Muscle layer of colon (tissue), 2 donors: ENCODE measurements around the gene RBFOX2.

Experiments used
- H3K27ac ChIP-seq: one replicate; pipeline ENCODE4 v1.7.0; 2013; ENCODE audit warnings: low read depth, mild to moderate bottlenecking, low read length, moderate library complexity
- H3K27me3 ChIP-seq, 2 donors: one replicate each; pipeline ENCODE4 v1.7.0; 2013; ENCODE audit warnings: low read length in 2 of 2, mild to moderate bottlenecking in 2 of 2; ENCODE audit not compliant: insufficient read depth in 2 of 2, control insufficient read depth in 1 of 2
- H3K36me3 ChIP-seq: one replicate; pipeline ENCODE4 v1.7.0; 2013; ENCODE audit warnings: mild to moderate bottlenecking, low read length; ENCODE audit not compliant: insufficient read depth
- H3K4me1 ChIP-seq: one replicate; pipeline ENCODE4 v1.7.0; 2013; ENCODE audit warnings: mild to moderate bottlenecking, low read length; ENCODE audit not compliant: insufficient read depth
- H3K4me3 ChIP-seq, 2 donors: one replicate each; pipeline ENCODE4 v1.7.0; 2013; ENCODE audit warnings: low read length in 2 of 2, low read depth in 1 of 2, mild to moderate bottlenecking in 1 of 2, moderate library complexity in 1 of 2
- H3K9ac ChIP-seq: one replicate; pipeline ENCODE4 v1.7.0; 2013; ENCODE audit warnings: low read length
- H3K9me3 ChIP-seq: one replicate; pipeline ENCODE4 v1.7.0; 2013; ENCODE audit warnings: mild to moderate bottlenecking, low read length
- donor health status: abdominal sarcoma.
- donor health status: Adenocarcinoma of cecum.

Gene RBFOX2

DNA sequence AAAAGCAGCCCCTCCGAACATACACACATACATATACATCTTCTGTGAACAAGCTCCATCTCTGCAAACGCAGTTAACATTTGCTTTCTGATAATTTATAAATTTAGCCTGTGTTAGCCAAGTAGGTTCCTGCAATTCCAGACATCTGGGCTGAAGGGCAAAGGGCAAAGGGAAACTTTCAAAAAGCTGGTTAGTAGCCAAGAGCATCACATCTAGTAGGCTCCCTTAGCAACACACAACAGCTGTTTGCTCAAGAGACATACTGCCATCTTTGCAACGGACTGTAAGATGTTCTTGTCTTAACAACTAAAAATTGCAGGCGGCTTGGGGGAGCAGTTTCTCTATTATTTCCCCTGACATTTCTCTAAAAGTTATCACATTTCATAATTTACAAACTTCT lies 134.9 kb downstream of the RBFOX2 start:
- Histone ChIP-seq H3K9ac (peak overlapping the region; percentile 45), H3K27ac (peak overlapping the region; percentile 20), H3K27me3 (no peaks in the 10 kb centered on the region), H3K4me1 (peaks cover 37% of the 10 kb centered on the region), H3K36me3 (no peaks in the 10 kb centered on the region), H3K9me3 (no peaks in the 10 kb centered on the region), H3K4me3 (peak overlapping the region; percentile 37 to 64)

DNA sequence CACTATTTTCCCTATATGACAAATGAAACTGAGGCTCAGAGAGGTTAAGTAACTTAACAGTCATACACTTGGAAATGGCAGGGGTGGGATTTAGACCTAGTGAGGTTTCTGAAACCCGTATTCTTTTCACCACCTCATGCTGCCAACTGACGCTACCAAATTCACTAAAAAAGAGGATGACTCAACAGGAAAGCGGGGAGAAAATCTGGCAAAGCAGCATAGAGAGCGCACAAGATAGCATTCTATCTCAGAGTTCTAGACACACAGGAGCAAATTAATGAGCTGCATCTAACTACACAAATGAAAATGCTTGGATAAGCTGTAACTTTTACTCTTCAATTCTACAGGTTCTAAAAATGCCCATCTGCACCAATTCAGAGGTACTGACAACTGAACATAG lies 136.4 kb downstream of the RBFOX2 start:
- Histone ChIP-seq H3K27ac (peak overlapping the region; percentile 20), H3K4me3 (peak overlapping the region in 1 of 2 donors; percentile 64), H3K9ac (peak overlapping the region; percentile 45)

GRCh38 chr22:35891442-35891841 lies 137.2 kb downstream of the RBFOX2 start:
- H3K27ac ChIP-seq: peak overlapping the region; percentile 7
- H3K4me3 ChIP-seq: no peak overlapping the region
- peaks cover 58% of the 10 kb centered on the region for H3K4me1 ChIP-seq

More for the DNA sequence above, 136.4 kb downstream of the RBFOX2 start:
- Histone ChIP-seq H3K36me3 (no peaks in the 10 kb centered on the region), H3K27me3 (no peaks in the 10 kb centered on the region), H3K9me3 (no peaks in the 10 kb centered on the region), H3K4me1 (peaks cover 52% of the 10 kb centered on the region)

GRCh38 chr22:35889071-35889470 lies 139.6 kb downstream of the RBFOX2 start:
- Histone ChIP-seq H3K27me3 (no peaks in the 10 kb centered on the region), H3K4me1 (peaks cover 52% of the 10 kb centered on the region), H3K36me3 (no peaks in the 10 kb centered on the region), H3K27ac (no peak overlapping the region), H3K4me3 (no peak overlapping the region), H3K9me3 (no peaks in the 10 kb centered on the region), H3K9ac (no peak overlapping the region)

More at GRCh38 chr22:35891442-35891841, 137.2 kb downstream of the RBFOX2 start:
- Histone ChIP-seq H3K36me3 (no peaks in the 10 kb centered on the region), H3K9me3 (no peaks in the 10 kb centered on the region), H3K27me3 (no peaks in the 10 kb centered on the region), H3K9ac (no peak overlapping the region)

DNA sequence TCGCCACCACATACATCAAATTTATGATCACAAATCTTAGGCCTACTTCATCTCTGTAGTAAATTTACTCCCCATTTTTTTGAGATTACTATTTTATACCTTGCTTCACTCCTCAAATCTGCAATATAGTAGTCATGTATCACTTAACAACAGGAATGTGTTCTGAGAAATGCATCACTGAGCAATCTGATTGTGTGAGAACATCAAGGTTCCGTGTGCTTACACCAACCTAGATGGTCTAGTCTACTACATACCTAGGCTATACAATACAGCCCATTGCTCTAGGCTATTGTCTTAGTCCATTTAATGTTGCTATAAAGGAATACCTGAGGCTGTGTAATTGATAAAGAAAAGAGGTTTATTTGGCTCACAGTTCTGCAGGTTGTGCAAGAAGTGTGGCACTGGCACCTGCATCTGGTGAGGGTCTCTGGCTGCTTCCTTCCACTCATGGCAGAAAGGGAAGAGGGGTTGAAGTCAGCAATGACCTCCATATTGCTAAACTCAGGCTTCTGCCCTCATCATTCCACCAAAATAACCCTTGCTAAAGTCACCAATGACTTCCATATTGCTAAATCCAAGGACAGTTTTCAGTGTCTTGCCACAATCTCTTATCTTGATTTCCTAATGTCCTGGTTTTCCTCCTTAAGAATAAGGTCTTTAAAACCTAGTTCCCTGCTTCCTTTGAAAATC lies 140.3 kb downstream of the RBFOX2 start:
- Histone ChIP-seq H3K36me3 (no peaks in the 10 kb centered on the region), H3K27ac (no peak overlapping the region), H3K4me1 (peaks cover 60% of the 10 kb centered on the region), H3K4me3 (no peak overlapping the region), H3K27me3 (no peaks in the 10 kb centered on the region), H3K9me3 (no peaks in the 10 kb centered on the region), H3K9ac (no peak overlapping the region)

- H3K4me3 ChIP-seq: no peak overlapping the region
- no peaks in the 10 kb centered on the region for H3K27me3 ChIP-seq
- H3K36me3 ChIP-seq: no peaks in the 10 kb centered on the region
- peaks cover 61% of the 10 kb centered on the region for H3K4me1 ChIP-seq
- H3K9ac ChIP-seq: no peak overlapping the region
- H3K9me3 ChIP-seq: no peaks in the 10 kb centered on the region
- H3K27ac ChIP-seq: no peak overlapping the region
Measured at GRCh38 chr22:35887296-35887875, 141.2 kb downstream of the RBFOX2 start.

DNA sequence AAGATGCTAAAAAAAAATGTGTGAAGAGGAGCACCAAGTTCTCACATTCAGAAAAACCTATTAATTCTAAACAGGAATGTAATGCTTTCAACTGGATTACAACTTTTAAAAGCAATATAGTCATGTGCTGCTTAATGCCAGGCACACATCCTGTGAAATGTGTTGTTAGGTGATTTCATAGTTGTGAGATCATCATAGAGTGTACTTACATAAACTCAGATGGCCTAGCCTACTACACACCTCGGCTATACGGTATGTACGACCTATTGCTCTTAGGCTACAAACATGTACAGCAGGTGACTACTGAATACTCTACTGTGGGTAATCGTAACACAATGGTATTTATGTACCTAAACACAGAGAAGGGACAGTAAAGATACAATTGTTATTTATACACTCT lies 142.3 kb downstream of the RBFOX2 start:
- Histone ChIP-seq H3K4me1 (peaks cover 57% of the 10 kb centered on the region), H3K36me3 (no peaks in the 10 kb centered on the region), H3K9me3 (no peaks in the 10 kb centered on the region), H3K4me3 (no peak overlapping the region), H3K9ac (no peak overlapping the region), H3K27me3 (no peaks in the 10 kb centered on the region), H3K27ac (no peak overlapping the region)

GRCh38 chr22:35884529-35884928 lies 144.1 kb downstream of the RBFOX2 start:
- H3K4me3 ChIP-seq: no peak overlapping the region
- H3K9ac ChIP-seq: no peak overlapping the region
- no peaks in the 10 kb centered on the region for H3K36me3 ChIP-seq
- no peak overlapping the region for H3K27ac ChIP-seq
- no peaks in the 10 kb centered on the region for H3K9me3 ChIP-seq
- H3K4me1 ChIP-seq: peaks cover 64% of the 10 kb centered on the region
- no peaks in the 10 kb centered on the region for H3K27me3 ChIP-seq

GRCh38 chr22:35883031-35883620 lies 145.5 kb downstream of the RBFOX2 start:
- Histone ChIP-seq H3K4me1 (peaks cover 63% of the 10 kb centered on the region), H3K36me3 (no peaks in the 10 kb centered on the region), H3K4me3 (peak overlapping the region in 1 of 2 donors; percentile 23), H3K9ac (peak overlapping the region; percentile 14), H3K27me3 (no peaks in the 10 kb centered on the region), H3K9me3 (no peaks in the 10 kb centered on the region), H3K27ac (peak overlapping the region; percentile 54)

DNA sequence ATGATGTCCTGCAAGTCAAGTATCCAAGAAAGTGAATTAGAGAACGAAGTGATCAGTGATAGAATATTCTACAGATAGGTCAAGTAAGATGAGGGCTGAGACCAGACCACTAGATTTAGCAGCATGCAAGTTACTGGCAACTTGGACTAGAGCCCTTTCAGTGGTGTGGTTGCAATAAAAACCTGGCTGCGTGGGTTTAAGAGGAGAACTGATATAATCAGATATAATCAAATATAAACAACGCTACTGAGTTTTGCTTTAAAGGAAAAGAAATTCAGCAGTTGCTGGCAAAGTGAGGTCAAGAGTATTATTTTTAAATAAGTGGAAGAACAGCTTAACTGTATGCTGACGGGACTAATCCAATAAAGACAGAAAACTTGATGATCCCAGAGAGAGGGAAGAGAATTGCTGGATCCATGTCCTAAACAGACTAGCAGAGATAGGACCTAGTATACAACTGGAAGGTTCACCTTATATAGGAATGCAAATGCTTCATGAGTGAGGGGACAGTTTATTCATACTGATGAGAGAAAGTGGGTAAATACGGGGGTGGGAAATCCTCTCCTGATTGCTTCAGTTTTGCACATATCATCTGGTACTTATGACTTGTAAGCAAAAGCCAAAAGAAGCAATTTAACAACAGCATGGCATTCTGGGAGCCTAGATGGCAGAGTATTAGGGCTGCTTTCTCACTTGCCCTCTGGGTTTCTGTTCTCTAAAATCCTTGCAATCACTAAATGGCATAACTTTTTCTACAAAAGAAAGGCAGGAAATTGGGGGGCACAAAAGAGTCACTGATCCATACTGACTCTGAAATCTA lies 146.2 kb downstream of the RBFOX2 start:
- H3K9ac ChIP-seq: peak overlapping the region; percentile 14
- H3K36me3 ChIP-seq: no peaks in the 10 kb centered on the region
- peak overlapping the region; percentile 54 for H3K27ac ChIP-seq
- no peaks in the 10 kb centered on the region for H3K27me3 ChIP-seq
- H3K4me3 ChIP-seq: peak overlapping the region in 1 of 2 donors; percentile 23
- H3K9me3 ChIP-seq: no peaks in the 10 kb centered on the region
- peaks cover 62% of the 10 kb centered on the region for H3K4me1 ChIP-seq

- Histone ChIP-seq H3K9me3 (no peaks in the 10 kb centered on the region), H3K9ac (no peak overlapping the region), H3K4me1 (peaks cover 52% of the 10 kb centered on the region), H3K27me3 (no peaks in the 10 kb centered on the region), H3K36me3 (no peaks in the 10 kb centered on the region), H3K27ac (no peak overlapping the region), H3K4me3 (no peak overlapping the region)
Measured at GRCh38 chr22:35879351-35879750, 149.3 kb downstream of the RBFOX2 start.
